Endodermal cell (in vitro differentiated cells): ENCODE measurements around the gene PHF20. TPM values are rescaled to one million over a fixed set of nuclear protein-coding genes. Genes with fewer than 3 reads are reported as not detected.
"Not testable (repeated sequence)": the region's sequence is repeated elsewhere in the genome, so short reads cannot be mapped to it uniquely, and the experiment has no call there.

ENCODE experiments used
- DNase-seq: peaks from one replicate; pipeline ENCODE4 v3.0.0-alpha.2; 2017
- H3K27ac ChIP-seq: 2 replicates; pipeline ENCODE4 v1.5.1; 2013; ENCODE audit warnings: mild to moderate bottlenecking, low read depth, low read length, moderate library complexity
- H3K27me3 ChIP-seq: 2 replicates; pipeline ENCODE4 v1.6.1; 2013; ENCODE audit warnings: mild to moderate bottlenecking, low read length, moderate library complexity; ENCODE audit not compliant: insufficient read depth, control insufficient read depth, poor library complexity, severe bottlenecking
- H3K36me3 ChIP-seq: 2 replicates; pipeline ENCODE4 v1.7.0; 2013; ENCODE audit warnings: mild to moderate bottlenecking, low read length, moderate library complexity; ENCODE audit not compliant: control insufficient read depth, insufficient read depth
- H3K4me1 ChIP-seq: one replicate; pipeline ENCODE4 v1.7.0; 2013; ENCODE audit warnings: low read length; ENCODE audit not compliant: control insufficient read depth, insufficient read depth
- H3K4me3 ChIP-seq: 2 replicates; pipeline ENCODE4 v1.5.1; 2013; ENCODE audit warnings: mild to moderate bottlenecking, low read length, moderate library complexity
- H3K9ac ChIP-seq: 2 replicates; pipeline ENCODE4 v1.6.1; 2013; ENCODE audit warnings: mild to moderate bottlenecking, low read length, moderate library complexity; ENCODE audit not compliant: poor library complexity, severe bottlenecking; ENCODE audit errors: extremely low read depth
- H3K9me3 ChIP-seq: 2 replicates; pipeline ENCODE4 v1.6.1; 2013; ENCODE audit warnings: mild to moderate bottlenecking, low read length, moderate library complexity; ENCODE audit not compliant: control insufficient read depth
- H3K27ac Mint-ChIP-seq: 2 replicates; pipeline ENCODE4 v1.8.0; 2020; ENCODE audit warnings: mixed read lengths
- H3K27me3 Mint-ChIP-seq: 2 replicates; pipeline ENCODE4 v1.8.0; 2021; ENCODE audit warnings: mild to moderate bottlenecking, mixed read lengths; ENCODE audit not compliant: insufficient read depth
- H3K36me3 Mint-ChIP-seq: 2 replicates; pipeline ENCODE4 v1.8.0; 2020; ENCODE audit warnings: low read depth, mixed read lengths
- H3K4me1 Mint-ChIP-seq: 2 replicates; pipeline ENCODE4 v1.8.0; 2020; ENCODE audit warnings: mixed read lengths
- H3K4me3 Mint-ChIP-seq: 2 replicates; pipeline ENCODE4 v1.8.0; 2020; ENCODE audit warnings: mild to moderate bottlenecking, moderate library complexity, mixed read lengths
- H3K9me3 Mint-ChIP-seq: 2 replicates; pipeline ENCODE4 v1.8.0; 2020; ENCODE audit warnings: mild to moderate bottlenecking, mixed read lengths
- CTCF ChIP-seq: fragments of 200-600 bp; sonication (generic); conservative IDR thresholded peaks from 2 replicates; pipeline ENCODE4 v1.5.0; 2021; ENCODE audit warnings: antibody characterized with exemption, mild to moderate bottlenecking
- WGBS, 2 experiments: methylation state at CpG; one replicate each; pipeline versions ENCODE4 v1.1.5 to v1.1.7; 2013; ENCODE audit warnings: missing lambda C conversion rate in 2 of 2, mixed read lengths in 1 of 2; ENCODE audit not compliant: insufficient coverage in 1 of 2, insufficient read length in 1 of 2; 5-methylcytosine and 5-hydroxymethylcytosine counted together
- total RNA-seq, 2 donors: library from RNA; stranded (reverse); fragmentation: NEBNext Ultra II Directional in 1 of 2; extraction: Animal tissue kit (Norgen Biotek cat#: 25700) in 1 of 2; gene quantifications; 2 replicates in 1 of 2; 3 replicates in 1 of 2; pipeline ENCODE4 v1.2.1, GENCODE V29; 2021

The PHF20 gene
- total RNA-seq, 2 donors from 2014 or later: 68.1 to 78.8 TPM

GRCh38 chr20:35750611-35751010, 21.2 kb upstream of the PHF20 start:
- WGBS, 2 experiments: 91 to 96% methylated on average over 2 of the region's 2 CpGs
- Mint-ChIP-seq H3K36me3 (no peaks in the 10 kb centered on the region), H3K27me3 (peaks cover 2% of the 10 kb centered on the region), H3K4me3 (no peak overlapping the region), H3K27ac (no peak overlapping the region), H3K4me1 (no peaks in the 10 kb centered on the region), H3K9me3 (no peaks in the 10 kb centered on the region)
- Histone ChIP-seq H3K27me3 (no peaks in the 10 kb centered on the region), H3K4me3 (no peak overlapping the region), H3K4me1 (no peaks in the 10 kb centered on the region), H3K36me3 (no peaks in the 10 kb centered on the region), H3K9ac (no peak overlapping the region), H3K9me3 (no peaks in the 10 kb centered on the region), H3K27ac (no peak overlapping the region)
- DNase-seq: no peak
- no peak for TF ChIP-seq CTCF

GRCh38 chr20:35756404-35756803, 15.4 kb upstream of the PHF20 start:
- no peaks in the 10 kb centered on the region for H3K4me1 Mint-ChIP-seq
- no peak overlapping the region for H3K4me3 ChIP-seq
- no peak for TF ChIP-seq CTCF
- no peaks in the 10 kb centered on the region for H3K27me3 ChIP-seq
- no peaks in the 10 kb centered on the region for H3K4me1 ChIP-seq
- H3K9ac ChIP-seq: no peak overlapping the region
- WGBS, 2 experiments: 97 to 98% methylated on average over 4 of the region's 4 CpGs
- H3K36me3 ChIP-seq: no peaks in the 10 kb centered on the region
- DNase-seq: no peak
- no peaks in the 10 kb centered on the region for H3K9me3 ChIP-seq
- H3K4me3 Mint-ChIP-seq: no peak overlapping the region
- no peak overlapping the region for H3K27ac ChIP-seq
- H3K27me3 Mint-ChIP-seq: no peaks in the 10 kb centered on the region
- H3K9me3 Mint-ChIP-seq: no peaks in the 10 kb centered on the region
- H3K27ac Mint-ChIP-seq: no peak overlapping the region
- H3K36me3 Mint-ChIP-seq: no peaks in the 10 kb centered on the region

- no peak overlapping the region for H3K9ac ChIP-seq
- no peak for DNase-seq
- no peaks in the 10 kb centered on the region for H3K9me3 Mint-ChIP-seq
- no peak overlapping the region for H3K27ac Mint-ChIP-seq
- no peaks in the 10 kb centered on the region for H3K36me3 ChIP-seq
- H3K9me3 ChIP-seq: no peaks in the 10 kb centered on the region
- H3K36me3 Mint-ChIP-seq: no peaks in the 10 kb centered on the region
- peak; percentile 27 for TF ChIP-seq CTCF
- H3K4me1 ChIP-seq: no peaks in the 10 kb centered on the region
- H3K27ac ChIP-seq: no peak overlapping the region
- H3K4me3 Mint-ChIP-seq: no peak overlapping the region
- no peaks in the 10 kb centered on the region for H3K27me3 Mint-ChIP-seq
- H3K4me3 ChIP-seq: no peak overlapping the region
- 90 to 92% methylated on average over 4 of the region's 4 CpGs for WGBS, 2 experiments
- no peaks in the 10 kb centered on the region for H3K27me3 ChIP-seq
- H3K4me1 Mint-ChIP-seq: no peaks in the 10 kb centered on the region
Observed at GRCh38 chr20:35757098-35757705, 14.6 kb upstream of the PHF20 start.

- H3K27me3 ChIP-seq, H3K4me3 Mint-ChIP-seq, H3K4me1 Mint-ChIP-seq, H3K36me3 ChIP-seq, H3K9me3 ChIP-seq, H3K9me3 Mint-ChIP-seq, H3K4me3 ChIP-seq, H3K4me1 ChIP-seq, H3K9ac ChIP-seq, H3K27me3 Mint-ChIP-seq, H3K27ac ChIP-seq, H3K36me3 Mint-ChIP-seq, DNase-seq, H3K27ac Mint-ChIP-seq: not testable (repeated sequence)
- 91 to 93% methylated on average over 8 to 11 of the region's 11 CpGs for WGBS, 2 experiments
Observed at GRCh38 chr20:35761548-35761947, 10.3 kb upstream of the PHF20 start.
